Lower leg skin (tissue), 3 donors: ENCODE measurements around the gene DDX55.

Experiments
- POLR2A ChIP-seq, 2 donors: fragments of 450-650 bp; IDR thresholded peaks; one replicate each; pipeline ENCODE4 v1.6.1; 2016 to 2017; ENCODE audit warnings: antibody characterized with exemption in 2 of 2, mild to moderate bottlenecking in 1 of 2, moderate library complexity in 1 of 2
- TF ChIP-seq, protein P1 (sequence below), 3 donors: fragments of 450-650 bp; IDR thresholded peaks; one replicate each; pipeline ENCODE4 v1.5.1; 2016; ENCODE audit warnings: antibody characterized with exemption in 3 of 3, mild to moderate bottlenecking in 3 of 3, moderate library complexity in 2 of 3

DNA sequence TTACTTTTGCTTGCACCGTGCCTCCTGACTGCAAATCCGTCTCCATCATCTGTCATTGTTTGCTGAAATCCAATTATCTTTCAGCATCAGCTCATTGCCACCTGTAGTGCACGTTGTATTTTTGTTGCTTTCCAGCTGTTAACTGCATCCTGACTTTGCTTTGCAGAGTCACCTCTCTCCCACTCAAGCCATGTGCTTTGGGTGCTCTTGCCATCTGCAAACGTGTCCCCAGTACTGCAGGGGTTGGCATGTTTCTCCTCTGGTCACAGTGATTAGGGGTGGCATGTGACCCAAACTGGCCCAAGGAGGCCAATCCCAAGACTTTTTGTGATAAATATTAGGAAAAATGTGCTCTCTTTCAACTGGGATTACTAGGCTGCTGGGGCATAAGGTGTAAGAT, 28.0 kb upstream of the DDX55 start:
- TF ChIP-seq, protein P1, sequence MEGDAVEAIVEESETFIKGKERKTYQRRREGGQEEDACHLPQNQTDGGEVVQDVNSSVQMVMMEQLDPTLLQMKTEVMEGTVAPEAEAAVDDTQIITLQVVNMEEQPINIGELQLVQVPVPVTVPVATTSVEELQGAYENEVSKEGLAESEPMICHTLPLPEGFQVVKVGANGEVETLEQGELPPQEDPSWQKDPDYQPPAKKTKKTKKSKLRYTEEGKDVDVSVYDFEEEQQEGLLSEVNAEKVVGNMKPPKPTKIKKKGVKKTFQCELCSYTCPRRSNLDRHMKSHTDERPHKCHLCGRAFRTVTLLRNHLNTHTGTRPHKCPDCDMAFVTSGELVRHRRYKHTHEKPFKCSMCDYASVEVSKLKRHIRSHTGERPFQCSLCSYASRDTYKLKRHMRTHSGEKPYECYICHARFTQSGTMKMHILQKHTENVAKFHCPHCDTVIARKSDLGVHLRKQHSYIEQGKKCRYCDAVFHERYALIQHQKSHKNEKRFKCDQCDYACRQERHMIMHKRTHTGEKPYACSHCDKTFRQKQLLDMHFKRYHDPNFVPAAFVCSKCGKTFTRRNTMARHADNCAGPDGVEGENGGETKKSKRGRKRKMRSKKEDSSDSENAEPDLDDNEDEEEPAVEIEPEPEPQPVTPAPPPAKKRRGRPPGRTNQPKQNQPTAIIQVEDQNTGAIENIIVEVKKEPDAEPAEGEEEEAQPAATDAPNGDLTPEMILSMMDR (IDR thresholded peaks at IDR 0.05): no peak
- TF ChIP-seq POLR2A (IDR thresholded peaks at IDR 0.05): no peak
